HG02678 (cell line): Measurements from ENCODE around the gene TYSND1.
"Not testable (repeated sequence)": the region's sequence is repeated elsewhere in the genome, so short reads cannot be mapped to it uniquely, and the experiment has no call there.

Experiments
- ATAC-seq: cut with Tn5 transposase; IDR thresholded peaks from one replicate; pipeline ENCODE4 v1.9.1; 2021; ENCODE audit warnings: mild to moderate bottlenecking, moderate library complexity; ENCODE audit not compliant: unreplicated experiment

The TYSND1 gene

DNA sequence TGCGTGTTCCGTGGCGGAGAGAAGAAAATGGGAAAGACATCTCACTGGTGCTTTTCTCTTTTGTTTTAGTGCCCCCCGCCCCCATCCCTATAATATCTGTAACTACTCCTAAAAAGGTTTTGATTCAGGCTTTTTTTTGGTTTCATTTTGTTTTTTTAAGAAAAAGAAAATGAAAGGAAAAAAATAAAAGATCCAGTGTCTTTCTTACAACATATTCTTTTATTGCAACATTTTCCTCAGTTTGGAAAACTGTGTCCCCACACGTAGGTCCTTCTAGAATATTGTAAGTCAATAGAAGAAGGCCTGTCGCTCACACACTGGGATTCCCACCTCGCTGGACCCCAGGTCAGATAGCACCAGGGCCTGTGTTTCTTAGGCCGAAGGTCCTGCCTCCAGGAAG lies 34.4 kb downstream of the TYSND1 start:
- no peak for ATAC-seq

DNA sequence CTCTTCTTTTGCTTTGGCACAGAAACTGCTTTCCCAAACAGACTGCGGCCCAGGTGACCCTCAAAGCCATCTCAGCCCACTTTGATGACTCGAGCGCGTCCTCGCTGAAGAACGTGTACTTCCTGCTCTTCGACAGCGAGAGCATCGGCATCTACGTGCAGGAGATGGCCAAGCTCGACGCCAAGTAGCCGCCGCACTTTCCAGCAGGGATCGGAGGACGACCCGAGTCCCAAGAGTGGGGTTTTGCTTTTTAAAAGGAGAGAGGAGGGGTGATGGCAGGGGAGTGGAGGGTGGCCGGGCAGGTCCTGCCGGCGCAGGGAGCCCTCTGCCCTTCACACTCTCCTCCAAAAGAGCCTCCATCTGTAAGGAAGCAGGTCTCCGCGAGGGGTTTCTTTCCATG lies 35.0 kb downstream of the TYSND1 start:
- ATAC-seq = no peak

DNA sequence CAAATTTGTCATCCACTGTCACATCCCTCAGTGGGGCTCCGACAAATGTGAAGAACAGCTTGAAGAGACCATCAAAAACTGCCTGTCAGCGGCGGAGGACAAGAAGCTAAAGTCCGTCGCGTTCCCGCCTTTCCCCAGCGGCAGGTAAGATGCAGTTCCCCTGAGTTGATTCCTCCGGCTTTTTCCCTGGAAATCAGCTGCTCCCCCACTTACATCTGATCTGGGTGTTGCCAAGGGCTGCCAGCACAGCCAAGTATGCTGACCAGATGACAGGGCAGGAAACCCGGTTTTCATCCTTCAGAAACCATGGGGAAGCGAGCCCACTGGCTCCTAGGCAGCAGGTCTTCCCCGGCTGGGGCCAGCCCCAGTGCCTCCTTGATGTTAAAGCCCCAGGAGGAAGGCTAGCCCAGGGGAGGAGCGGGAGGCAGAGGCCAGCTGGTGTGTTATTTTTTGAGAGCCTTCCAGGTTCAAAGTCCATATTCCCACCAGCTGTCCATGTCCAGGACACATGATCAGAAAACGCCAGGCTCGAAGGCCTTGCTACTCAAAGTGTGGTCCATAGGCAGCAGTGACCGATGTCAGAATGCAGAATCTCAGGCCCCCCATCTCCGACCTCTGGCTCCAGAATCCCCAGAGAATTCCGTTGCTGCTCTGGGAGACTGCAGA lies 37.3 kb downstream of the TYSND1 start:
- ATAC-seq = no peak

GRCh38 chr10:70106958-70107791 lies 39.3 kb downstream of the TYSND1 start:
- peak; percentile 69 for ATAC-seq

- ATAC-seq = no peak
Measured at GRCh38 chr10:70101668-70102067, 44.8 kb downstream of the TYSND1 start.

DNA sequence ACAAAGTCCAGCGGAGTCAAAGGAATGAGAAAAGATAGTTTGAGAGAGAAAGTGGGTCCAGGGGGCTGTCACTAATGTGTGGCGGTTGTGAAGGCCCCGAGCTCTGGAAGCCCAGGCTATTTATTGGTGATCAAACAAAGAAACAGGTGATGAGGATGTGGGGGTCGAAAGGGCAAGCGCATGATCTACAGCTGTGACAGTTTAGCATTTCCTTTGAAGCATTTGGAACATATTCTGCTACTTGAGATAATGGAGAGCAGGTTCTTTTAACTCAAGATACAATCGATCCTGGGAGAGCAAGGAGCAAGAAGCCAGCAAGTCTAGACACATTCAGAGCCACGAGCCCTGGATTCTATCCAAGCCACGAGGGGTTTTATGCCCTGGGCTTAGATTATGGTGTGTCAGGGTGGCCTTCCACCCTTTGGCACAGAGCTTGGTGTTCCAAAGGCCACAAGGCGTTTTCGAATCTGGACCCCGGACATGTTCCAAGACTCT lies 45.4 kb downstream of the TYSND1 start:
- ATAC-seq = not testable (repeated sequence)

DNA sequence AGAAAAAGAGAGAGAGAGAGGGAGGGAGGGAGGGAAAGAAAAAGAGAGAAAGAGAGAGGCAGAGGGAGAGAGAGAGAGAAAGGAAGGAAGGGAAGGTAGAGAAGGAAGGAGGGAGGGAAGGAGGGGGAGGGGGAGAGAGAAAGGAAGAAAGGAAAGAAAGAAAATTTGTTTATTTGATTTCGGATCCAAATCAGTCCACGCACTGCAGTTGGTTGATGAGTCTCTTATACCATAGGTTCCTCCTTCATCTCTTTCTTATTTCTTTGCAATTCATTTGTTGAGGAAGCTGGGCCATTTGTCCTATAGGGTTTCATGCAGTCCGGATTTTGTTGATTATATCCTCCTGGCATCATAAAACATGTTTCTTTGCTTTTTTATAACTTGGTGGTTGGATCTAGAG lies 48.2 kb downstream of the TYSND1 start:
- ATAC-seq = no peak

DNA sequence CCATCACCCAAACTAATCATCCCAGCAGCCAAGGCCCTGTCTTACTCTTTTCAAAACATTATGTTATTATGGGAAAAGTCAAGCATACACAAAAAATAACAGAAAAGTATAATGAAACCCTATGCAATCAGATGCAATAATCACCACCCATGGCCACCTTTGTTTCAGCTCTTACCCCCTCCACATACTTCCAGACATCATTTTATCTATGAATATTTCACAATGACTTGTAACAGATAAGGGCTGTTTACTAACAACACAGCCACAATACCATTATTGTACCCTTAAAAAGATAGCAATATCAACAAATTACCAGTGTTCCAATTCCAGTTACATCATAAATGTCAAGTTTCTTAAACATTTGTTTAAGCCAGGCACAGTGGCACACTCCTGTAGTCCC lies 49.0 kb downstream of the TYSND1 start:
- ATAC-seq = no peak

GRCh38 chr10:70096705-70097420 lies 49.6 kb downstream of the TYSND1 start:
- no peak for ATAC-seq

DNA sequence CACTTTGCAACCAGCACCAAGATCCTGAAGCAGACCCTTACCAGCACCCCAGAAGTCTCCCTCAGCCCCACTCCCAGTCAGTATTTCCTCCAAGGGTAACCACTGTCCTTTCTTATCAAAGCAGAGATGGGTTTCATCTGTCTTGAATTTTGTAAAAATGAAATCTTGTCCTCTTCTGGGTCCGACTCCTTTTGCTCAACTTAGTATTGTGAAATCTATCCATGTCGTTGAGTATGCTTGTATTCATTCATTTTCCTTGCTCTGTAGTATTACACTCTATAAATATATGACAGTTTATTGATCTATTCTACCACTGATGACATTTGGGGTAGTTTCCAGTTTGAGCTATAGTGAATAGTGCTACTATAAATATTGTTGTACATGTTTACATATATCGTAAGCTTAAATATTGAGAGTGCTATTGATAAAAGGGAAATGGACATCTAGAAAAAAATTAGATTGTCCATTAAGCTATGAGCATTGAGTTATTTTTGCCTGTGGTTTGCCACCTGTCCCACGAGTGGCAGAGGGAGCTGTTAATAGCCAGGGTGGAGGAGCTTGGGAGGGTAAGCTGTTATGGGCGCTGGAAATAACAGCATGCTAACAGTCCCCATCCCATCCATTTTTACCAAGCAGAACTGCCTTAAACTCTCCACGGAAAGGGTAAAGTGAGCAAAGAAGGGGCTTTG lies 50.3 kb downstream of the TYSND1 start:
- ATAC-seq = no peak

- no peak for ATAC-seq
Measured at GRCh38 chr10:70094250-70094649, 52.2 kb downstream of the TYSND1 start.

DNA sequence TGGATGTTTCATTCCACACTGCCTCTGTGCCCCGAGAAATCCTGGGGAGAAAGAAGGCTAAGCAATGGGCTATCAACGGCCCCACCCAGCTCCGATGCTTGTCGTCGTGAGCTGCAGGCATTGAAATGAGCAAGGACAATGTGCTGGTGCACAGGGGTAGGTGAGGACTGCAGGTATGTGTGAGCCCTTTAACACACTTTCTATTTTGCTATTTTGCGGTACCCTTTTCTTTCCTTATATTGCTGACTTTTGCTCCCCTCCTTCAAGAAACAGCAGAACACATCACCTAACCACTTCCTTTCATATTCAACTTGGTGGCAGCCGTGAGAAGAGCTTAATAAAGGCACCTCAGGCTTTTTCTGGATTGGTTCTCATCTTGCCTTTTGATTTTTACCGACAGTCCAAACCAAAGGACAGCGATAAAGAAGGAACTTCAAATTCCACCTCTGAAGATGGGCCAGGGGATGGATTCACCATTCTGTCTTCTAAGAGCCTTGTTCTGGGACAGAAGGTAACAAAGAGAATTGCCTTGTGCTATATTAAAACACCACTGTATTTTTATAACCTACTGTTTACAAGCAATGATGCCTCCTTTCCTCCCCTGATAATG lies 53.1 kb downstream of the TYSND1 start:
- ATAC-seq = no peak

DNA sequence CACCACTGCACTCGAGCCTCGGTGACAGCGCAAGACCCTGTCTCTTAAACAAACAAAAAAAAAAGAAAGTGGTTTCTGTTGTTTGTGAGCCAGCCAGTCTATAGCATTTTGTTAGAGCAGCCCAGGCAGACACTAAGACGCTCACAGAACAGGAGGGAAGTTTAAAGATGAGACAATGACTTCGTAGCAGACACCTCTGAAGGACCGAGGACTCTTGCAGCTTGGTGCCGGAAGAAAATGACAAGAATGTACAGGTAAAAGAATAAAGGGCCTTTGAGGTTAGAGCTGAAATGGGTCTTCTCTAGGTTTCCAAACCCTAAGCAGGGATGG lies 54.1 kb downstream of the TYSND1 start:
- no peak for ATAC-seq

- no peak for ATAC-seq
Measured at GRCh38 chr10:70090951-70091350, 55.5 kb downstream of the TYSND1 start.

GRCh38 chr10:70090013-70090412 lies 56.5 kb downstream of the TYSND1 start:
- no peak for ATAC-seq

DNA sequence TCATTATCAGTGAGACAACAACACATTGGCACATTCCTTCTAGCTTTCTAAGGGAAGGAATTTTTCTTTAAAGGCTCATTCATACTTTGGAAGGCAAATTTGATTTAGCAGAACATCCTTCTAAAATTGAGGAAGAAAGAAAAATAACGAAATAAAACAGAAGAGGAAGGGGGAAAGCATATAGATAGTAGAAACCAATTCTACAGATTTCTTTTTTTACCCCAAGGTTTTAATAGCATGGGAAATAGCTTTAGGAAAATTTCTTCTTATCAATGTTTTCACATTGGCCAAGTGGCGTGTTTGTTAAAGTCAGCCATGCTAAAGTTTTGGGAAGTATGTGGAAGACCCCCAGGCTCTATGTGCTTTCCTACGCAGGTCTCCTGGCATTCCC lies 58.2 kb downstream of the TYSND1 start:
- no peak for ATAC-seq
